Stimulated activated CD4-positive, alpha-beta T cell treated with anti-CD3 and anti-CD28 coated beads, Interleukin-12 subunit alpha, Interleukin-12 subunit beta, amount 100 ng/mL, for 48 hours (primary cell): ENCODE measurements around the gene FBXL17.

Source experiments
- DNase-seq, 3 donors: peaks; one replicate each; pipeline ENCODE4 v3.0.0-alpha.2; 2020; ENCODE audit warnings: low read depth in 2 of 3, low spot score in 1 of 3

Gene FBXL17

GRCh38 chr5:108255468-108255867, 126.4 kb downstream of the FBXL17 start:
- DNase-seq = no peak

- DNase-seq = no peak
Observed at GRCh38 chr5:108251350-108251749, 130.5 kb downstream of the FBXL17 start.

- no peak for DNase-seq
Observed at GRCh38 chr5:108249785-108250426, 132.0 kb downstream of the FBXL17 start.

- DNase-seq = no peak
Observed at GRCh38 chr5:108249095-108249784, 132.7 kb downstream of the FBXL17 start.

- no peak for DNase-seq
Observed at GRCh38 chr5:108238936-108239887, 142.7 kb downstream of the FBXL17 start.

- no peak for DNase-seq
Observed at GRCh38 chr5:108238461-108238860, 143.4 kb downstream of the FBXL17 start.

GRCh38 chr5:108233617-108234155, 148.2 kb downstream of the FBXL17 start:
- no peak for DNase-seq

- no peak for DNase-seq
Observed at GRCh38 chr5:108232805-108233204, 149.1 kb downstream of the FBXL17 start.

- no peak for DNase-seq
Observed at GRCh38 chr5:108222011-108222410, 159.9 kb downstream of the FBXL17 start.

- DNase-seq = no peak
Observed at GRCh38 chr5:108220834-108221233, 161.1 kb downstream of the FBXL17 start.

- no peak for DNase-seq
Observed at GRCh38 chr5:108216890-108217289, 165.0 kb downstream of the FBXL17 start.

- no peak for DNase-seq
Observed at GRCh38 chr5:108214857-108215256, 167.0 kb downstream of the FBXL17 start.

- DNase-seq = no peak
Observed at GRCh38 chr5:108212775-108213346, 169.0 kb downstream of the FBXL17 start.

GRCh38 chr5:108206707-108207106, 175.2 kb downstream of the FBXL17 start:
- no peak for DNase-seq

GRCh38 chr5:108201721-108202120, 180.2 kb downstream of the FBXL17 start:
- no peak for DNase-seq

GRCh38 chr5:108196276-108196675, 185.6 kb downstream of the FBXL17 start:
- no peak for DNase-seq

GRCh38 chr5:108193021-108193795, 188.7 kb downstream of the FBXL17 start:
- no peak for DNase-seq

GRCh38 chr5:108184940-108185339, 197.0 kb downstream of the FBXL17 start:
- no peak for DNase-seq

GRCh38 chr5:108181975-108182374, 199.9 kb downstream of the FBXL17 start:
- DNase-seq = no peak

- no peak for DNase-seq
Observed at GRCh38 chr5:108174286-108174685, 207.6 kb downstream of the FBXL17 start.
